ENCODE measurements around the gene CATSPERZ. TPM values are rescaled to one million over a fixed set of nuclear protein-coding genes. Genes with fewer than 3 reads are reported as not detected.

Gene CATSPERZ
- total and polyA plus RNA-seq, 2 of the 8 experiments (the other 6 are each of a cell fraction or from before 2014, with no cell fraction given): 0.77 TPM; not detected in 1

- no peak for TF ChIP-seq CHD7 (IDR thresholded peaks at IDR 0.05; ENCODE audit: insufficient replicate concordance, low read length)
- peak; percentile 51; the same call in 1 of the 2 replicates for TF ChIP-seq TAF1 (IDR thresholded peaks at IDR 0.05; ENCODE audit: low read depth, low read length)
- TF ChIP-seq CEBPB (IDR thresholded peaks at IDR 0.05; ENCODE audit: low read depth, low read length): no peak
- TF ChIP-seq CREB1 (IDR thresholded peaks at IDR 0.05): 0 out of 2 replicates have a peak, but pooled peaks have one; percentile 25
- no peak for TF ChIP-seq SUZ12 (IDR thresholded peaks at IDR 0.05; ENCODE audit: low read length)
- no peak for TF ChIP-seq KDM5A (IDR thresholded peaks at IDR 0.05; ENCODE audit: low read length)
- no peak; the same call in 1 of the 2 replicates for TF ChIP-seq GABPA (IDR thresholded peaks at IDR 0.05; ENCODE audit: borderline replicate concordance, insufficient read depth, low read length)
- TF ChIP-seq KDM4A (IDR thresholded peaks at IDR 0.05; ENCODE audit: low read depth, low read length, severe bottlenecking): peak; percentile 70
- TF ChIP-seq EP300 (IDR thresholded peaks at IDR 0.05; ENCODE audit: borderline replicate concordance in 1 of 2, low read depth in 2 of 2, low read length in 2 of 2): no peak
- TF ChIP-seq FOSL1 (IDR thresholded peaks at IDR 0.05; ENCODE audit: insufficient read depth, low read depth, low read length): no peak
Observed at GRCh38 chr11:64304316-64305072, 4.3 kb downstream of the CATSPERZ start (continued).
